NCI-H1694 treated with DMSO at 0.1 percent for 48 hours (cell line): ENCODE data around the gene MMAB.
A peak's percentile ranks its signal among the peaks of the same experiment; 100 is the strongest.

Source experiments
- DNase-seq: peaks from one replicate; lab custom pipeline; 2025; lab: John Stamatoyannopoulos, UW

The MMAB gene

DNA sequence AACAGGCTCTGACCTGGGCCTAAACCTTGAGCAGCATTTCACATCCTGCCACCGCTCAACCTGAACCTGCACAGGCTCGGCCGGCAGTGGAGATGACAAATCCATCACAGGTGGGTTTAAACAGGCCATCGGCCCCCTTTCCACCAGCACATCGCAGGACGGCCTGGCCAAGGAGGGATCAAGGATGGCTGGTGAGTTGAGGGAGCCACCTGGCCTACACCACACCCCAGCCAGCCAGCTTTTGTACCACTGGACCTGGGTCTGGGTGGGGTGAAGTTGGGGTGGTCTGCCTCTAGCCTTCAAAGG, 14.2 kb downstream of the MMAB start:
- DNase-seq: no peak

GRCh38 chr12:109558374-109559199, 14.7 kb downstream of the MMAB start:
- no peak for DNase-seq

- no peak for DNase-seq
Measured at GRCh38 chr12:109557805-109558204, 15.5 kb downstream of the MMAB start.

GRCh38 chr12:109557200-109557599, 16.1 kb downstream of the MMAB start:
- DNase-seq: no peak

DNA sequence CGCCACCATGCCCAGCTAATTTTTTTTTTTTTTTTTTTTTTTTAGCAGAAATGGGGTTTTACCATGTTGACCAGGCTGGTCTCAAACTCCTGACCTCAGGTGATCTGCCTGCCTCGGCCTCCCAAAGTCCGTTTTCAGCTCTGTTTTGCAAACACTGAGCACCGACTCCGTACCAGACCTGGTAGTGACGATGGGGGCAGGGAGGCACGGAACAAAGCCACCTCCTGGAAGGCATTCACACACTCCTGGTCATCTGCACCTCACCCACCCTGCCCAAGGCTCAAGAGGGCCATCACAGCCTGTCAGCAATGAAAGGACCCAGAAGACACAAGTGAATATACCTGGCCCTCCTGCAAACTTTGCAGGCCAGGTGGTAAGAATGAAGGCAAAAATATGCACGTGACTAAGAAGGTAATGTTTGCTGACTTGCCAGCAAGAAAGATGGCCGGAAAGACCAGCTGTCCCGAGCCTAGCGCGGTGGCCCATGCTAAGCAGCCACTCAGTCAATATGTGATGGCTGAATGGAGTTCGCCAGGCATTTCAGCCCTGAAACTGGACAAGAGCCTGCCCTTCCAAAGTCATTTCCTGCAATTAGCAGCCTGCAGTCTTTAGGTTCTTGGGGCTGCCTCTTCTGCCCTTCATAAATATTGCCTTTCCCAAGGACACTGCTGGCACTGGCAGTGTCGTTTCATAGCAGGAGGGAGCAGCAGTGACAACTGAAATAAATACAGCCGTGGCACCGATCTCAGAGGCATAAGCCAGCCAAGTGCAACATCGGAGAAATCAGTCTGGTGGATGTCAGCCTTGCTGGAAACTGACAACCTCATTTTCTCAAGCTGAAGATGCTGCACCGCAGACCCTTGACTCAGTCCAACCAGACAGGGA, 17.6 kb downstream of the MMAB start:
- DNase-seq: no peak

- DNase-seq: no peak
Measured at GRCh38 chr12:109554761-109555160, 18.5 kb downstream of the MMAB start.

GRCh38 chr12:109553906-109554500, 19.3 kb downstream of the MMAB start:
- no peak for DNase-seq

- no peak for DNase-seq
Measured at GRCh38 chr12:109553483-109553882, 19.8 kb downstream of the MMAB start.

DNA sequence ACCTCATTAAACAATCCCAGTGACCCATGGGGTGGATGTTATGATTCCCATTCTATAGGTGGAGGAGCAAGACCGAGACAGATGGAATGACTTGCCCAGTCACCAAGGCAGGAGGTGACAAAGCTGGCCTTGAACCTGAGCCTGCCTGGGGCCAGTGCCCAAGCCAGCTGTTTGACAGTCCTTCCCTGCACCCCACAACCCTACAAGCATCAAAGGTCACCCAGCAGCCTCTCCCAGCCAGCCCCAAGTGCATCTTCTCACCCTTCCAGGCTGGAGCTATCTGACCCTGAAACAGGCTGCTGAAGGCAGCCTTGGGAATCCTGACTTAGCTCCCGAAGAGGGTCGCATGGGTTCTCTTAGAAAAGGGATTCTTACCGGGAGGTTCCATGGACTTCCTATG, 20.3 kb downstream of the MMAB start:
- DNase-seq: no peak

- DNase-seq: no peak
Measured at GRCh38 chr12:109551108-109551507, 22.2 kb downstream of the MMAB start.

DNA sequence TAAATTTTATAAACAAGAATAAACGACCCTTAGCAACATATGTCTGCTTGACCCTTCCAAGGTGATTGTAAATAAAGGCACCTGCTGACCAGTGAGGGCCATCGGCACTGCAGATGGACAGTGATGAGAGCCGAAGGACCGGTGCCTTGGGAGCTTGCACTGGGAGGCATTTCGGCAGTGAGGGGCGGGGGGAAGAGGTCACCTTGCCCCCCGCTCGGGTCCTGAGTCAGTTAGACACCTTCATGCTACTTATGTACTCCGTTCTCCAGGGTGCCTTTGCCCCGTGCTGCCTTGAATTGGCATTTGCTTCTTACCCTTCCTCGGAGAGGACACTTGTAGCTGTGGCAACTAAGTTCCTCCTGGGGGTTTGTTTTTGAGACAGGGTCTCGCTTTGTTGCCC, 23.0 kb downstream of the MMAB start:
- no peak for DNase-seq

- peak; percentile 59 for DNase-seq
Measured at GRCh38 chr12:109549613-109550270, 23.6 kb downstream of the MMAB start.

- DNase-seq: no peak
Measured at GRCh38 chr12:109548258-109548657, 25.0 kb downstream of the MMAB start.

- no peak for DNase-seq
Measured at GRCh38 chr12:109547286-109547685, 26.0 kb downstream of the MMAB start.

DNA sequence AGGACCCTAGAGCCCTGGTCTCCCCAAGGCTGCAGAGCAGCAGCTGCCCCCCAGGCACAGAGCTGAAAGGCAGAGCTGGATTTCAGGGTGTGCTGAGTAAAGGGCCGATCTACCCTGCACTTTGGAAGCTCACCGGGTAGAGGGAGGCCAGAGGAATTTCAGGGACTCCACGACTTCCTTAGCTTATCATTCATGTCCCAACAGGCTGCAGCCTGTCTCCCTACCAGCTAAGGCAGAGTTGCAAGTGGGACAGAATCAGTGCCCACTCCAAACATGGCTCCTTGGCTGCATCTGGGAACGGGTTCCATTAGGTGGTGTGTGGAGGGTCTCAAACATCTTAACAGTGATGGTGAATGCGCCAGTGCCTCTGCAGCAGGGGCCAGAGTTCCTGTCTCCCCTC, 27.5 kb downstream of the MMAB start:
- DNase-seq: no peak

- DNase-seq: peak; percentile 52
Measured at GRCh38 chr12:109544955-109545531, 28.3 kb downstream of the MMAB start.

- no peak for DNase-seq
Measured at GRCh38 chr12:109542876-109543275, 30.4 kb downstream of the MMAB start.

GRCh38 chr12:109542014-109542413, 31.3 kb downstream of the MMAB start:
- DNase-seq: no peak

DNA sequence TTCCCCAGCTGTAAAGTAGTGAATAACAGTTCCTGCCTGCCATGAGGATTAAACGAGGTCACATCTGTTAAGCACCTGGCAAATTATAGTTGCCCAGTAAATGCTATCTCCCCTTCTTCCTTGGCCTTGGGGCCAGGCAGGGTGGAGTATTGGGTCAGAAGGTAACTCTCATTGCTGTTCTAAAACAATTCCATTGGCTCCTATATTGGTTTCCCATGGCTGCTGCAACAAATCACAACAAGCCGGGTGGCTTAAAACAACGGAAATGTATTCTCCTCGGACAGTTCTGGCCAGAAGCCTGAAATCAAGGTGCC, 31.9 kb downstream of the MMAB start:
- no peak for DNase-seq

DNA sequence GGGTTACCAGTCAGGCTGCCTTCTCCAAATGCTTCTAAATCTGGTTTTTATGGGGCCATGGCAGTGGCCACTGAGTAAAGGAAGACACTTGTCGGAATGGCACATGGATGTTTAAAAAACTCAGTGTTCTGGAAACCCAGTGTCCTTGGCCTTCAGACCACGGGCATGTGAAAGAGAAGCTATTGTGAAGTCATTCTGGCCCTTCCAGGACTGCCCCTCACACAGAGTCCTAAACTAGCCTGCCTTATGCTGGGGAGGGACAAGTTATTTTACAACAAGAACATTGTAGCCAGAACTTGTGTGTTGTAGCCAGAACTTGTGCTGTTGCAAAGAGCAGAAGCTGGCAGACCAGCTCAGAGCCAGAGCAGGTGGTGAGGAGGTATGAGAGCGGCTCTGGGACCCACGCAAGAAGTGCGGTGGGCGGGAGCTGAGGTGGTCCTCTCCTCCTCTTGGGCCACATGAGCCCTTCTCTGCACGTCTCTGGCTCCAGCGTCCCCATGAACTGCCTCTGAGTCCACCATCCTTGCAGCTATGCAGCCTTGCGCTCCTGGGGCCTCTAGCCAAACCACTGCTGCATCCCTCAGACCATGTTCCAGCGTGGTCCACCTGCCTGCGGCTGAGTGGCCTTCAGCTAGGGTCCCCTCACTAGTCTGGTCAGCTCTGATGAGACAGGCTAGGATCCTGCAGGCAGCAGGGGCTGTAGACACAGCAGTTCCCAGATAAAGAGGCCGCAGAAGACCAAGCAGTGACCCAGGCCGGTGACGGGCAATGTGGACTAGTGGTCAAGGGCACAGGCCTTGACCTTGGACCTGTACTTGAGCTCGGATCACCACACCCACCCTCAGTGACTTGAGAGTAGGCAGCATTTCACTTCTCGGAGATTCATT, 32.5 kb downstream of the MMAB start:
- DNase-seq: no peak

GRCh38 chr12:109539508-109539907, 33.8 kb downstream of the MMAB start:
- DNase-seq: no peak
